IPS-18a (cell line): Measurements from ENCODE around the gene SIN3B.

Experiments
- H3K27ac ChIP-seq: one replicate; pipeline ENCODE4 v1.5.1; 2013; ENCODE audit warnings: low read length
- H3K27me3 ChIP-seq: one replicate; pipeline ENCODE4 v1.6.1; 2013; ENCODE audit warnings: mild to moderate bottlenecking, low read length; ENCODE audit not compliant: control insufficient read depth, insufficient read depth
- H3K36me3 ChIP-seq: one replicate; pipeline ENCODE4 v1.6.1; 2013; ENCODE audit warnings: low read depth, low read length; ENCODE audit not compliant: control insufficient read depth
- H3K4me1 ChIP-seq: one replicate; pipeline ENCODE4 v1.6.1; 2013; ENCODE audit warnings: low read depth, low read length; ENCODE audit not compliant: control insufficient read depth
- H3K4me3 ChIP-seq: one replicate; pipeline ENCODE4 v1.5.1; 2013; ENCODE audit warnings: low read length
- H3K9ac ChIP-seq: one replicate; pipeline ENCODE4 v1.6.1; 2013; ENCODE audit warnings: mild to moderate bottlenecking, low read length, moderate library complexity
- H3K9me3 ChIP-seq: one replicate; pipeline ENCODE4 v1.6.1; 2013; ENCODE audit warnings: low read depth, low read length; ENCODE audit not compliant: control insufficient read depth

Gene SIN3B, protein sequence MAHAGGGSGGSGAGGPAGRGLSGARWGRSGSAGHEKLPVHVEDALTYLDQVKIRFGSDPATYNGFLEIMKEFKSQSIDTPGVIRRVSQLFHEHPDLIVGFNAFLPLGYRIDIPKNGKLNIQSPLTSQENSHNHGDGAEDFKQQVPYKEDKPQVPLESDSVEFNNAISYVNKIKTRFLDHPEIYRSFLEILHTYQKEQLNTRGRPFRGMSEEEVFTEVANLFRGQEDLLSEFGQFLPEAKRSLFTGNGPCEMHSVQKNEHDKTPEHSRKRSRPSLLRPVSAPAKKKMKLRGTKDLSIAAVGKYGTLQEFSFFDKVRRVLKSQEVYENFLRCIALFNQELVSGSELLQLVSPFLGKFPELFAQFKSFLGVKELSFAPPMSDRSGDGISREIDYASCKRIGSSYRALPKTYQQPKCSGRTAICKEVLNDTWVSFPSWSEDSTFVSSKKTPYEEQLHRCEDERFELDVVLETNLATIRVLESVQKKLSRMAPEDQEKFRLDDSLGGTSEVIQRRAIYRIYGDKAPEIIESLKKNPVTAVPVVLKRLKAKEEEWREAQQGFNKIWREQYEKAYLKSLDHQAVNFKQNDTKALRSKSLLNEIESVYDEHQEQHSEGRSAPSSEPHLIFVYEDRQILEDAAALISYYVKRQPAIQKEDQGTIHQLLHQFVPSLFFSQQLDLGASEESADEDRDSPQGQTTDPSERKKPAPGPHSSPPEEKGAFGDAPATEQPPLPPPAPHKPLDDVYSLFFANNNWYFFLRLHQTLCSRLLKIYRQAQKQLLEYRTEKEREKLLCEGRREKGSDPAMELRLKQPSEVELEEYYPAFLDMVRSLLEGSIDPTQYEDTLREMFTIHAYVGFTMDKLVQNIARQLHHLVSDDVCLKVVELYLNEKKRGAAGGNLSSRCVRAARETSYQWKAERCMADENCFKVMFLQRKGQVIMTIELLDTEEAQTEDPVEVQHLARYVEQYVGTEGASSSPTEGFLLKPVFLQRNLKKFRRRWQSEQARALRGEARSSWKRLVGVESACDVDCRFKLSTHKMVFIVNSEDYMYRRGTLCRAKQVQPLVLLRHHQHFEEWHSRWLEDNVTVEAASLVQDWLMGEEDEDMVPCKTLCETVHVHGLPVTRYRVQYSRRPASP

DNA sequence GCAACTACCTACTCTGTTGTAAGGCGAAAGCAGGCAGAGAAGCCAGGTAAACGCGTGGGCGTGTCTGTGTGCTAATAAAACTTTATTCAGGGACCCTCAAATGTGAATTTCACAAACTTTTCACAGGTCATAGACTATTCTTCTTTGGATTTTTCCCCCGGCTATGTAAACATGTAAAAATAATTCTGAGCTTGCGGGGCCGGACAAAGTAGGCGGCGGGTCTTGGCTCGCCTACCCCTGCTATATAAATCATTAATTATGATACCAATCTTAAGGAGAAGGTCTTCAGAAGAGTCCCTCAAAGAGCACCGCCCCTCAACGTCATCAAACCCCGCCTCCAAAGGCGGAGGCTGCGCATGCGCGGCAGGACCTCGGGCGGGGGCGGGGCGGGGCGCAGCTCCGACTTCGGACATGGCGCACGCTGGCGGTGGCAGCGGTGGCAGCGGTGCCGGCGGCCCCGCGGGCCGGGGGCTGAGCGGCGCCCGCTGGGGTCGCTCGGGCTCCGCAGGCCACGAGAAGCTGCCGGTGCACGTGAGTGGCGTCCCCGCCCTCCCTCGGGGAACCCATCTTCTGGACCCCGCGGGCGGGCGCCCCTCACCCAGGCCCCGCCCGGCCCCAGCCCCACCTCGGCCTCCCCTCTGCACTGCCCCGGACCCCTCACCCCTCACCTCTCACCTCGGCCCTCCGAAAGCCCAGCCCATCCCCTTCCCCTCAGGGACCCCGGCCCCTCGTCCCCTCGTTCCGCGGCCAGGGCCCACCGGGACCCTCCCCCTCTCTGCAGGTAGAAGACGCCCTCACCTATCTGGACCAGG, at the start of gene SIN3B:
TSS of gene SIN3B (plus strand) at position 389 of the 812 bp plus-strand sequence. CDS start at position 412, 23 bp downstream.
- Histone ChIP-seq H3K9ac (peak within 1 kb of the TSS; percentile 76), H3K4me1 (peaks cover 23% of the 10 kb centered on the region), H3K9me3 (no peaks in the 10 kb centered on the region), H3K4me3 (peak within 1 kb of the TSS; percentile 89), H3K27me3 (no peaks in the 10 kb centered on the region), H3K36me3 (peaks cover 29% of the 10 kb centered on the region), H3K27ac (no peak within 1 kb of the TSS)

DNA sequence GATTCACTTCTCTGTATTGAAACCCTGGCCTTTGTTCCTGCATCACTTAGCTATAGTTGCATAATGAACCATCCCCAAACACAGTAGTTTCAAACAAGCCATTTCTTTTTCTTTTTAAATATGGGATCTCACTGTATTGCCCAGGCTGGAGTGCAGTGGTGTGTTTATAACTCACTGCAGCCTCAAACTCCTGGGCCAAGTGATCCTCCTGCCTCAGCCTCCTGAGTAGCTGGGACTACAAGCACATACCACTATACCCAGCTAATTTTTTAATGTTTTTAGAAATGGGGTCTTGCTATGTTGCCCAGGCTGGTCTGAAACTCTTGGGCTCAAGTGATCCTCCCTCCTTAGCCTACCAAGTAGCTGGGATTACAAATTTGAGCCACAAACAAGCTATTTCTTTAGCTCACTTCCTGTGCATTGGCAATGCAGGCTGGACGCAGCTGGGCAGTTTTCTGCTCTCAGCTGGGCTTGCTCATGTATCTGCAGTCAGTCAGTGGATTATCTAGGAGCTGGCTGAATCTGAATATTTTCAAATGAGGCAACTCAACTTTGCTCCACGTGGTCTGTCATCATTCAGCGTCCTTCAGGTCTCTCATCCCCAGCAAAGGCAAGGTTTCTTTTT, 49.5 kb upstream of the SIN3B start:
- Histone ChIP-seq H3K36me3 (no peaks in the 10 kb centered on the region), H3K9ac (no peak overlapping the region), H3K4me1 (no peaks in the 10 kb centered on the region), H3K27me3 (no peaks in the 10 kb centered on the region), H3K9me3 (no peaks in the 10 kb centered on the region), H3K4me3 (no peak overlapping the region), H3K27ac (no peak overlapping the region)

DNA sequence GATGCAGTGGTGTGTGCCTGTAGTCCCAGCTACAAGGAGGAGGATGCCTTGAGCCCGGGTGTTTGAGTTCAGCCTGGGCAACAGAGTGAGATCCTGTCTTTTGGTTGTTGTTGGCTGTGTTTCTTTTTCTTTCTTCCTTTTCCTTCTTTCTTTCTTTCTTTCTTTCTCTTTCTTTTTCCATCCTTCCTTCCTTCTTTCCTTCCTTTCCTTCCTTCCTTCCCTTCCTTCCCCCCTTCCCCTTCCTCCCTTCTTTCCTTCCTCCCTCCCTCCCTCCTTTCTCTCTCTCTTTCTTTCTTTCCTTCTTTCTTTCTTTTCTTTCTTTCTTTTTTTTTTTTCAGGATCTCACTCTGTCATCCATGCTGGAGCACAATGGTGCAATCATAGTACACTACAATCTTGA, 46.5 kb upstream of the SIN3B start:
- Histone ChIP-seq H3K9me3 (no peaks in the 10 kb centered on the region), H3K27ac (no peak overlapping the region), H3K4me3 (no peak overlapping the region), H3K36me3 (no peaks in the 10 kb centered on the region), H3K27me3 (no peaks in the 10 kb centered on the region), H3K9ac (no peak overlapping the region), H3K4me1 (no peaks in the 10 kb centered on the region)

DNA sequence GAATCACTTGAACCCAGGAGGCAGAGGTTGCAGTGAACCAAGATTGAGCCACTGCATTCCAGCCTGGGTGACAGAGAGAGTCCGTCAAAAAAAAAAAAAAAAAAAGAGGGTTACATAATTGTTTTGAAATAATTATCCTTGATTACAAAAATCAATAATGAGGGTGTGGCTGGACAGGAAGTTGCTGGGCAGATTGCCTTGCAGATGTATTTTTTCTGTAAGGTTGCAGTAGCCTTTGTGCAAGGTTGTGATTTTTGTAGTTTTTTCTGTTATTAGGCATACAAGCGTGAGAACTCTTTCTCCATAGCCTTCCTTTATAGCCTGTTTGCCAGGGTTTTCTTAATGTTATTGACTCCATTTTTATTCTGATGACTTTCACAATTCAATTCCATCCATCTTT, 40.7 kb upstream of the SIN3B start:
- H3K4me1 ChIP-seq = no peaks in the 10 kb centered on the region
- peaks cover 7% of the 10 kb centered on the region for H3K9me3 ChIP-seq
- H3K9ac ChIP-seq = no peak overlapping the region
- no peak overlapping the region for H3K4me3 ChIP-seq
- H3K27me3 ChIP-seq = no peaks in the 10 kb centered on the region
- no peaks in the 10 kb centered on the region for H3K36me3 ChIP-seq
- H3K27ac ChIP-seq = no peak overlapping the region

DNA sequence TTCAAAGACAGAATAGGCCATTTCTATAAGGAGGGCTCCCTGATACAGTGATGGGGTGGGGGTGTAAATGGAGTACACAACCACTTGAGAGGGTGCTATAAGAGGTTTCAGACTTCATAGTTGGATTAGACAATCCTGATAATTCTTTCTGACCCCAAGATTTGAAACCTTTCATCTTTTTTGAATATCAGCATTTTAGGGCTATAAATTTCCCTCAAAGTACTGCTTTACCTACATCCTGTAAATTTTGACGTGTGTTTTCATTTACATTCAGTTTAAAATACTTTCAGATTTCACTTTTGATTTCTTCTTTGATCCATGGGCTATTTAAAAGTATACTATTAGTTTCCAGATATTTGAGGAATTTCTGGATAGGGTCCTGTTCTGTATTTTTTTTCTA, 40.0 kb upstream of the SIN3B start:
- Histone ChIP-seq H3K27ac (no peak overlapping the region), H3K27me3 (no peaks in the 10 kb centered on the region), H3K9ac (no peak overlapping the region), H3K4me1 (no peaks in the 10 kb centered on the region), H3K36me3 (no peaks in the 10 kb centered on the region), H3K9me3 (peaks cover 7% of the 10 kb centered on the region), H3K4me3 (no peak overlapping the region)

DNA sequence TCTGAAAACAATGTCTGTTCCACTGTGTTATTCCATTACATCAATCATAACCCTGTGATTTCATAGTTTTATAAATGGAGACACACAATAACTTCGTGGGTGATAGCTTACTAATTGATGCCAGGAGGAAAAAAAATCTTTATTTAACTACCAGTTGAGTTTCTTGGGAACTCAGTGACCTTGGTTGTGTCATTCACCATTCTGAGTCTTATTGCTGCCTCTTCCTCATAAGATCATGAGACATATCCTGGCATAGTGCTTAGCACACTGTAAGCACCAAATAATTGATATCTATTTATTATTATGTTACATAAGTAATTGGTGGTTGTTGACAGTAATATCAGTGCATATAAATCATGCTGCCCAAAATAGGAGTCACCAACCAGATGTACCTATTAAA, 39.1 kb upstream of the SIN3B start:
- no peak overlapping the region for H3K27ac ChIP-seq
- no peaks in the 10 kb centered on the region for H3K36me3 ChIP-seq
- H3K4me3 ChIP-seq = no peak overlapping the region
- H3K9ac ChIP-seq = no peak overlapping the region
- H3K4me1 ChIP-seq = no peaks in the 10 kb centered on the region
- H3K9me3 ChIP-seq = peaks cover 7% of the 10 kb centered on the region
- no peaks in the 10 kb centered on the region for H3K27me3 ChIP-seq

DNA sequence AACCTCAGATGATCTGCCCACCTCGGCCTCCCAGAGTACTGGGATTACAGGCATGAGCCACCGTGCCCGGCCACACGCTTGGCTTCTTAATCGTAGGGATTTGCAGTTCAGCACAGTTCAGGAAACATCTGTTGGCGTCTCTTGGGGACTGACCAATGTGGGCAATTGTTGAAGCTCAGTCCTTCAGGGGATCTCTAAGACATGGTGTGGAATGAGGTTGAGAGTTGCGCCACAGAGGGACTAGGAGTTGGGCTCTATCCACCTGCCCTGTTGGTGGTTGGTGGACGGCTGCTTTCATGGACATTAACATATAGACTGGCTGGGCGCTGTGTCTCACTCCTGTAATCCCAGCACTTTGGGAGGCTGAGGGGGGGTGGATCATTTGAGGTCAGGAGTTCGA, 37.3 kb upstream of the SIN3B start:
- H3K4me1 ChIP-seq = no peaks in the 10 kb centered on the region
- no peak overlapping the region for H3K27ac ChIP-seq
- H3K4me3 ChIP-seq = no peak overlapping the region
- no peaks in the 10 kb centered on the region for H3K36me3 ChIP-seq
- H3K9me3 ChIP-seq = peaks cover 12% of the 10 kb centered on the region
- no peak overlapping the region for H3K9ac ChIP-seq
- no peaks in the 10 kb centered on the region for H3K27me3 ChIP-seq

DNA sequence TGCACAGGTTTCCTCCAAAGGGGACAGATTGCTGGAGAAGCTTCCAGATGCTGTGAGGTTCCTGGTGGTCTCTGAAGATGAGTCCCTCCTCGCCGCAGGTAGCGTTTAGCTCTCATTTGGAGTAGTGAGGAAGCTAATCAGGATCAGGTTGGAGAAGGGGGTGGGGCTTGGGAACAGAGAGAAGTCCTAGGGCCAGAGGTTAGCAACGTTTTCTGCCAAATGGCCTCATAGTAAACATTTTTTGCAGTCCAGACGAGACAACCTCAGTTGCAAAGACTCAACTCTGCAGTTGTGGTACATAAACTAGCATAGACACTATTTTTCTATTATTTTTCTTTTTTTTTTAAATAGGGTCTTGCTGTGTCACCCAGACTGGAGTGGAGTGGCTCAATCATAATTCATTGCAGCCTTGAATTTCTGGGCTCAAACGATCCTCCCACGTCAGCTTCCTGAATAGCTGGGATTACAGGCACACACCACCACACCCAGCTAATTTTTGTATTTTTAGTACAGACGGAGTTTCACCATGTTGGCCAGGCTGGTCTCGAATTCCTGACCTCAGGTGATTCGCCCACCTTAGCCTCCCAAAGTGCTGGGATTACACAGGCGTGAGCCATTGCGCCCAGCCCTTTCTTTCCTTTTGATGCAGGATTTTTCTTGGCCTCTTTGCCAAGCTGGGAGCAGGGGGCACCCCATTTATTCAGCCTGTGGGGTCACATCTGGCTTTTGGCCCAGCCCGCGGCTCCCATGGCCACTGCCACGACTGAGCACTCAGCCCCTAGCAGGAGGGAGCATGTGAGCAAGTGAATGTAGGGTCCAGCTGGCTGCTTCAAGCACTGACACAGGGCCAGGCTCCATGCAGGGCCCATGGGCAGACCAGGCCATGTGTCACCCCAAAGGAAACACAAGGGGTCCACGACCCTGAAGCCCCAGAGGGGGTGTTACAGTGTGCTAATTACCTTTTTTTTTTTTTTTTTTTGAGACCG, 34.4 kb upstream of the SIN3B start:
- no peaks in the 10 kb centered on the region for H3K36me3 ChIP-seq

DNA sequence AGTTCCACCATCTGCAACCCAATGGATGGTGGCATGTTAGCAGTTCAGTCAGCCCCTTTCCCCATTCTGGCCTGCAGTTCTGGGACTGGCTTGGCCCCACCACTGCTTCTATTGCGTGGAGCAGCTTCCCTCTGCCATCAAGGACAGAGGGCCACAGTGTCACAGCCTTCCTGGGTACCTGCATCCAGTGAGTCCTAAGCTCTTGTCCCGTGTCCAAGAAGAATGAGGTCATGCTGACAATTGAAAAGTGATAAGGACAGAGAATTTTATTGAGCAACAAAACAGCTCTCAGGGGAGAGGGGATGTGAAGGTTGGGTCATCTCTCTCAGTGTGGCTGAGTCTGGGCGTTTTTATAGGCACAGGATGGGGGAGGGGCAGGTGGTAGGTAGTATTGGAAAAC, 33.5 kb upstream of the SIN3B start:
- Histone ChIP-seq H3K27ac (no peak overlapping the region), H3K9me3 (peaks cover 5% of the 10 kb centered on the region), H3K27me3 (no peaks in the 10 kb centered on the region), H3K4me3 (no peak overlapping the region), H3K36me3 (no peaks in the 10 kb centered on the region), H3K9ac (no peak overlapping the region), H3K4me1 (no peaks in the 10 kb centered on the region)

More for the DNA sequence above, 34.4 kb upstream of the SIN3B start:
- Histone ChIP-seq H3K27ac (no peak overlapping the region), H3K4me3 (no peak overlapping the region), H3K27me3 (no peaks in the 10 kb centered on the region), H3K4me1 (no peaks in the 10 kb centered on the region), H3K9ac (no peak overlapping the region), H3K9me3 (peaks cover 5% of the 10 kb centered on the region)

DNA sequence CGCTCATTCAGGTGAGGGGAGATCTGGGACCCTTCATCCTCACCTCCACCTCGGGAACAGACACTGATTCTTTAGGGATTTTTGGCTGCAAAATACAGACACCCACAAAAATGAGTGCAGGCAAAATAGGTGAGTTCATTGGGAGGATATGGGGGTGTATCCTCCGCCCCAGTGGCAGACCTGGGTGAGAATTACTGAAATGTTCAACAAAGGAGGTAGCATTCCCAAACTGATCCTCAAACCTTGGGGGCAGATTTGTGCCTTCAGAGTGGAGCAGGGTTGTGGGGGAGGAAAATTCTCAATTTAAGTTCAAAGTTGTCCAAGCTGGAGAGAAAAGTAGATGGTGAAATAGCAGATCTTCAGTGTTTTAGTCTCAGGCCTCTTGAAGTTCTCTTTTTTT, 31.3 kb upstream of the SIN3B start:
- peaks cover 5% of the 10 kb centered on the region for H3K9me3 ChIP-seq
- H3K4me3 ChIP-seq = no peak overlapping the region
- H3K36me3 ChIP-seq = no peaks in the 10 kb centered on the region
- no peaks in the 10 kb centered on the region for H3K27me3 ChIP-seq
- no peaks in the 10 kb centered on the region for H3K4me1 ChIP-seq
- no peak overlapping the region for H3K9ac ChIP-seq
- H3K27ac ChIP-seq = no peak overlapping the region
